Ovary (tissue), 10 donors: ENCODE results near the gene SLC25A15. TPM values are rescaled to one million over a fixed set of nuclear protein-coding genes. Genes with fewer than 3 reads are reported as not detected.
A peak's percentile ranks its signal among the peaks of the same experiment; 100 is the strongest.

Experiments used
- DNase-seq, 5 donors: peaks; one replicate each; pipeline ENCODE4 v3.0.0-alpha.2; 2019 to 2020
- H3K27ac ChIP-seq, 2 donors: fragments of 200-600 bp; one replicate each; pipeline versions ENCODE4 v1.5.1 to v1.8.0; 2019 to 2022
- H3K27me3 ChIP-seq: fragments of 200-600 bp; one replicate; pipeline ENCODE4 v1.8.0; 2022
- H3K36me3 ChIP-seq: fragments of 200-600 bp; sonication (generic); one replicate; pipeline ENCODE4 v1.5.1; 2019
- H3K4me1 ChIP-seq: one replicate; pipeline ENCODE4 v1.8.1; 2013; ENCODE audit warnings: mild to moderate bottlenecking, moderate library complexity; ENCODE audit not compliant: insufficient read depth
- H3K4me3 ChIP-seq: fragments of 200-600 bp; sonication (generic); one replicate; pipeline ENCODE4 v1.5.1; 2017
- H3K9me3 ChIP-seq, 2 donors: fragments of 200-600 bp in 1 of 2; sonication (generic) in 1 of 2; one replicate each; pipeline versions ENCODE4 v1.5.1 to v1.8.1; 2013 to 2019; ENCODE audit warnings: mild to moderate bottlenecking in 1 of 2, moderate library complexity in 1 of 2
- EP300 ChIP-seq: sonication (generic); formaldehyde crosslinking; IDR thresholded peaks from one replicate; pipeline ENCODE4 v1.6.1; 2017; ENCODE audit warnings: antibody characterized with exemption
- POLR2A ChIP-seq: fragments of 450-650 bp; IDR thresholded peaks from one replicate; pipeline ENCODE4 v1.6.1; 2017; ENCODE audit warnings: antibody characterized with exemption, mild to moderate bottlenecking, moderate library complexity
- WGBS, 3 donors: extraction: QIAGEN DNeasy Blood & Tissue Kit in 1 of 3; methylation state at CpG; one replicate each; pipeline versions ENCODE4 v1.1.5 to v1.1.7; 2013 to 2017; 5-methylcytosine and 5-hydroxymethylcytosine counted together
- intact Hi-C, 4 donors: fragments of 100-400 bp; cut with DNase I; formaldehyde crosslinking; loops; one replicate each; pipeline versions ENCODE4 v1.11.0 to v1.15.1; 2022 to 2023
- long read RNA-seq, 3 donors: library from polyadenylated mRNA in 2 of 3; unstranded in 2 of 3; transcript quantifications; one replicate each; pipeline ENCODE4 v2.0.0 and lab custom pipeline, GENCODE V29; 2021 to 2026
- polyA plus RNA-seq, 2 donors: library from polyadenylated mRNA; stranded (reverse); fragments of 200-250 nt in 1 of 2; fragments of 350-450 nt in 1 of 2; fragmentation: Illumina TruSeq in 1 of 2; extraction: RNeasy Lipid Tissue Mini Kit (QIAGEN cat#74804) in 1 of 2; gene quantifications; one replicate each; pipeline ENCODE4 v1.2.3, GENCODE V29; 2013 to 2014
- total RNA-seq, 7 donors: library from RNA; depleted of rRNA in 2 of 7; stranded (reverse); fragments of >200 nt in 2 of 7; fragmentation: NEBNext Ultra II Directional in 3 of 7; extraction: Animal tissue kit (Norgen Biotek cat#: 25700) in 3 of 7; gene quantifications; one replicate each; pipeline versions ENCODE4 v1.1.0 to v1.2.4, GENCODE V29; 2016 to 2023
- TF ChIP-seq, protein P1 (sequence below), 3 donors: fragments of 450-650 bp in 2 of 3; fragments of 200-600 bp in 1 of 3; IDR thresholded peaks; one replicate each; pipeline versions ENCODE4 v1.5.1 to v1.8.0; 2016 to 2022; ENCODE audit warnings: antibody characterized with exemption in 3 of 3, mild to moderate bottlenecking in 1 of 3
- donor health status: DM: no; HTN: no; CAD: no; lungs with moderate emphysema.
- donor health status: DM: no; HTN: no; CAD: no.
- donor health status: Bipolar disorder and iron deficiency.
- donor health status: DM: yes; HTN: yes; CAD: no.
- donor health status: DM: no; HTN: no; CAD: no.
- donor health status: DM: yes; HTN: yes; CAD: no.

SLC25A15 gene
- total RNA-seq, result 1 to 10 TPM; 2.3 to 8.4 (median 4.6) TPM
- 10 to 100 TPM in 1 of 2 donors, 1 to 10 TPM in 1; 1.7 to 15.4 TPM for polyA plus RNA-seq
- long read RNA-seq, donor 1, partial matches to known transcripts, result 1 of 1 reads
- long read RNA-seq, donor 1, other reads (novel, unspliced or antisense), result 0 of 1 reads
- long read RNA-seq, donor 2, partial matches to known transcripts, result 0 of 7 reads
- long read RNA-seq, donor 2, other reads (novel, unspliced or antisense), result 5 of 7 reads
- long read RNA-seq, donor 3, partial matches to known transcripts, result 1 of 1 reads
- long read RNA-seq, donor 3, other reads (novel, unspliced or antisense), result 0 of 1 reads

- H3K36me3 ChIP-seq, result no peaks in the 10 kb centered on the region
- DNase-seq, result peak; percentile 65 to 84 (median 73)
- H3K27me3 ChIP-seq, result no peaks in the 10 kb centered on the region
- intact Hi-C loops, result loop anchor here in 2 of 4 donors (5.0 to 10.0 kb wide), 2 partner anchors 265 to 268 kb away; no protein-coding TSS in a partner anchor
- H3K27ac ChIP-seq, result peak within 1 kb of the TSS; percentile 65 to 79
- H3K9me3 ChIP-seq, result no peaks in the 10 kb centered on the region
- TF ChIP-seq EP300, result no peak
- TF ChIP-seq POLR2A, result no peak
- TF ChIP-seq, protein P1, sequence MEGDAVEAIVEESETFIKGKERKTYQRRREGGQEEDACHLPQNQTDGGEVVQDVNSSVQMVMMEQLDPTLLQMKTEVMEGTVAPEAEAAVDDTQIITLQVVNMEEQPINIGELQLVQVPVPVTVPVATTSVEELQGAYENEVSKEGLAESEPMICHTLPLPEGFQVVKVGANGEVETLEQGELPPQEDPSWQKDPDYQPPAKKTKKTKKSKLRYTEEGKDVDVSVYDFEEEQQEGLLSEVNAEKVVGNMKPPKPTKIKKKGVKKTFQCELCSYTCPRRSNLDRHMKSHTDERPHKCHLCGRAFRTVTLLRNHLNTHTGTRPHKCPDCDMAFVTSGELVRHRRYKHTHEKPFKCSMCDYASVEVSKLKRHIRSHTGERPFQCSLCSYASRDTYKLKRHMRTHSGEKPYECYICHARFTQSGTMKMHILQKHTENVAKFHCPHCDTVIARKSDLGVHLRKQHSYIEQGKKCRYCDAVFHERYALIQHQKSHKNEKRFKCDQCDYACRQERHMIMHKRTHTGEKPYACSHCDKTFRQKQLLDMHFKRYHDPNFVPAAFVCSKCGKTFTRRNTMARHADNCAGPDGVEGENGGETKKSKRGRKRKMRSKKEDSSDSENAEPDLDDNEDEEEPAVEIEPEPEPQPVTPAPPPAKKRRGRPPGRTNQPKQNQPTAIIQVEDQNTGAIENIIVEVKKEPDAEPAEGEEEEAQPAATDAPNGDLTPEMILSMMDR (IDR thresholded peaks at IDR 0.05), result peak in 2 of 3 donors; percentile 22 to 44
- H3K4me1 ChIP-seq, result no peaks in the 10 kb centered on the region
- peak within 1 kb of the TSS; percentile 56 for H3K4me3 ChIP-seq
- WGBS, 3 donors, result 0 to 1% (median 0%) methylated on average over 93 to 101 of the region's 101 CpGs
Measured at GRCh38 chr13:40789275-40790153, at the start of gene SLC25A15. Gene SLC25A15 (plus strand): TSS chr13:40789611. CDS start chr13:40793227, 3,616 bp downstream.

- Histone ChIP-seq H3K4me1 (no peaks in the 10 kb centered on the region), H3K9me3 (no peaks in the 10 kb centered on the region), H3K36me3 (no peaks in the 10 kb centered on the region), H3K27ac (no peak overlapping the region), H3K27me3 (no peaks in the 10 kb centered on the region), H3K4me3 (no peak overlapping the region)
- intact Hi-C loops, result no loop called here
- DNase-seq, result no peak
- WGBS, 3 donors, result 76 to 80% (median 77%) methylated on average over 1 of the region's 1 CpG
- TF ChIP-seq EP300 (no peak), POLR2A (no peak)
- TF ChIP-seq, protein P1 (IDR thresholded peaks at IDR 0.05), result no peak
Measured at GRCh38 chr13:40749327-40749726, 40.1 kb upstream of the SLC25A15 start.

- TF ChIP-seq, protein P1 (IDR thresholded peaks at IDR 0.05), result no peak
- TF ChIP-seq EP300 (no peak), POLR2A (no peak)
- no peaks in the 10 kb centered on the region for H3K27me3 ChIP-seq
- no peak for DNase-seq
- 75 to 86% (median 76%) methylated on average over 7 of the region's 7 CpGs for WGBS, 3 donors
- H3K4me1 ChIP-seq, result no peaks in the 10 kb centered on the region
- no peaks in the 10 kb centered on the region for H3K9me3 ChIP-seq
- intact Hi-C loops, result no loop called here
- H3K4me3 ChIP-seq, result no peak overlapping the region
- H3K36me3 ChIP-seq, result no peaks in the 10 kb centered on the region
- H3K27ac ChIP-seq, result no peak overlapping the region
Measured at GRCh38 chr13:40755082-40755700, 34.2 kb upstream of the SLC25A15 start.

DNA sequence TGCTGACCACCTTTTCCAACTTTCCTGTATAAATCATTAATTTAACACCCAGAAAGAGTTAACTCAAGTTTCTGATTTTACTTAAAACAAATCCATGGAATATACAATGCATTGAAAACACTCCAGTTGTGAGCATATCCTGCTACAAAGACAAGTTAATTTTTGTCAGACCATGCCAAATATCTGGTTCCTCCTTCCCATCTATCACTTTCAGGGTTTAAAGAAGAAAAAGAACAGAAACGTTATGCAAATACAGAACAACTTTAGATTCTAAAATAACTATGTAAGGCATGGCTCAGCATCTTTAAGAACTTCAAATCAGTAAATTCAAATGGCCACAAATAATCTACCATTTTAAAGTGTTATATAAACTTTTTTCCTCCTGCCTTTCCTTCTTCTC, 33.4 kb upstream of the SLC25A15 start:
- intact Hi-C loops, result no loop called here
- TF ChIP-seq EP300, result no peak
- TF ChIP-seq, protein P1 (IDR thresholded peaks at IDR 0.05), result no peak
- TF ChIP-seq POLR2A, result no peak
- no peaks in the 10 kb centered on the region for H3K36me3 ChIP-seq

More for the DNA sequence above, 33.4 kb upstream of the SLC25A15 start:
- no peak for DNase-seq
- 38 to 40% (median 38%) methylated on average over 1 of the region's 1 CpG for WGBS, 3 donors
- H3K9me3 ChIP-seq, result no peaks in the 10 kb centered on the region
- no peaks in the 10 kb centered on the region for H3K4me1 ChIP-seq
- no peaks in the 10 kb centered on the region for H3K27me3 ChIP-seq
- H3K27ac ChIP-seq, result no peak overlapping the region
- H3K4me3 ChIP-seq, result no peak overlapping the region
